ENCODE results near the gene CDK18.

Gene CDK18

DNA sequence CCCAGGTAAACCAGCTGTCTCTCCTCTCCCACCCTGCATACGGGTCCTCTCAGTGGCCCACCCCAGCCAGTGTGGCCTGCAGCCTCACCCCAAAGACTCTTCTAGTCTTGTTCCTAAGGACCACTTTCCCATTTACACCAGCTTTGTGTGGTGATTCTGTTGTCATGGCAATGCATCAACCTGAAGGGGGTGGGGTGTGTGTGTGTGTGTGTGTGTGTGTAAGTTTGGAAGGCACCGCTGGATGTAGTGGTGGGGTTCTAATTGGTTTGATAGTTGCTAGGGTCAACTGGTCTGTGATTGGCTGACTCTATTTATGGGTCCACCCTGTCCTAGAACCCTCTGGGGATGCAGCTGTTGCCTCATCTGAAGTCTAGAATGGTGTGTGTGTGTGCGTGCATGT lies 4.7 kb upstream of the CDK18 start:
- FAIRE-seq (no peak), DNase-seq (ENCODE audit: insufficient read length, low spot score) (no peak)
- no peak for TF ChIP-seq CTCF (IDR thresholded peaks at IDR 0.05; ENCODE audit: insufficient read depth, missing control alignments)

- TF ChIP-seq CTCF (IDR thresholded peaks at IDR 0.05; ENCODE audit: insufficient read depth, missing control alignments): no peak
- DNase-seq (ENCODE audit: insufficient read length, low spot score) (no peak), FAIRE-seq (no peak)
Observed at GRCh38 chr1:205500240-205501233, 3.9 kb upstream of the CDK18 start.

- DNase-seq (ENCODE audit: insufficient read length, low spot score) (no peak), FAIRE-seq (no peak)
- TF ChIP-seq CTCF (IDR thresholded peaks at IDR 0.05; ENCODE audit: insufficient read depth, missing control alignments): no peak
Observed at GRCh38 chr1:205502111-205502810, 2.2 kb upstream of the CDK18 start.

- no peak for TF ChIP-seq CTCF (IDR thresholded peaks at IDR 0.05; ENCODE audit: insufficient read depth, missing control alignments)
- DNase-seq (ENCODE audit: insufficient read length, low spot score): no peak
- no peak for FAIRE-seq
Observed at GRCh38 chr1:205502992-205503391, 1.5 kb upstream of the CDK18 start.

- FAIRE-seq (no peak), DNase-seq (ENCODE audit: insufficient read length, low spot score) (no peak)
Observed at GRCh38 chr1:205505076-205505729, 734 bp downstream of the CDK18 start.

GRCh38 chr1:205505791-205506190 lies 1.3 kb downstream of the CDK18 start:
- no peak for TF ChIP-seq CTCF (IDR thresholded peaks at IDR 0.05; ENCODE audit: insufficient read depth, missing control alignments)

More at GRCh38 chr1:205505076-205505729, 734 bp downstream of the CDK18 start:
- no peak for TF ChIP-seq CTCF (IDR thresholded peaks at IDR 0.05; ENCODE audit: insufficient read depth, missing control alignments)

More at GRCh38 chr1:205505791-205506190, 1.3 kb downstream of the CDK18 start:
- FAIRE-seq (no peak), DNase-seq (ENCODE audit: insufficient read length, low spot score) (no peak)
